CD14-positive monocyte (primary cell): ENCODE measurements around the gene NDST1. TPM values are rescaled to one million over a fixed set of nuclear protein-coding genes. Genes with fewer than 3 reads are reported as not detected.

Experiments used
- DNase-seq, 3 donors: peaks; one replicate each; pipeline ENCODE4 v3.0.0-alpha.2; 2011 to 2022
- H2AFZ ChIP-seq: 2 replicates; pipeline ENCODE4 v1.6.0; 2012; ENCODE audit warnings: mild to moderate bottlenecking, low read depth, low read length, inconsistent platforms; ENCODE audit not compliant: insufficient read depth, poor library complexity, severe bottlenecking
- H3K27ac ChIP-seq, 2 donors: 1 replicate in 1 of 2; 2 replicates in 1 of 2; pipeline ENCODE4 v1.5.1; 2012 to 2013; ENCODE audit warnings: low read length in 2 of 2, control low read depth in 1 of 2, inconsistent platforms in 1 of 2, low read depth in 1 of 2, mild to moderate bottlenecking in 1 of 2
- H3K27me3 ChIP-seq, 2 donors: one replicate each; pipeline versions ENCODE4 v1.6.0 to v1.6.1; 2011 to 2013; ENCODE audit warnings: low read length in 2 of 2; ENCODE audit not compliant: control insufficient read depth in 2 of 2, insufficient read depth in 2 of 2
- H3K36me3 ChIP-seq, 2 donors: replicated peaks in 1 of 2; 1 replicate in 1 of 2; 2 replicates in 1 of 2; pipeline versions ENCODE4 v1.5.1 to v1.6.1; 2012 to 2013; ENCODE audit warnings: low read length in 2 of 2, control low read depth in 1 of 2, inconsistent platforms in 1 of 2, mild to moderate bottlenecking in 1 of 2; ENCODE audit not compliant: insufficient read depth in 2 of 2, control insufficient read depth in 1 of 2
- H3K4me1 ChIP-seq, 2 donors: 1 replicate in 1 of 2; 2 replicates in 1 of 2; pipeline versions ENCODE4 v1.5.1 to v1.6.1; 2012 to 2013; ENCODE audit warnings: low read length in 2 of 2, control low read depth in 1 of 2, inconsistent platforms in 1 of 2, mild to moderate bottlenecking in 1 of 2, moderate library complexity in 1 of 2; ENCODE audit not compliant: insufficient read depth in 2 of 2, control insufficient read depth in 1 of 2
- H3K4me2 ChIP-seq: replicated peaks from 2 replicates; pipeline ENCODE3; 2012; ENCODE audit warnings: low read length, moderate library complexity, mild to moderate bottlenecking; ENCODE audit not compliant: poor library complexity, severe bottlenecking; ENCODE audit errors: extremely low read depth
- H3K4me3 ChIP-seq, 3 experiments: fragments of 200-600 bp in 1 of 3; sonication (generic) in 1 of 3; replicated peaks in 1 of 3; 1 replicate in 2 of 3; 2 replicates in 1 of 3; pipeline ENCODE4 v1.5.1; 2011 to 2013; ENCODE audit warnings: low read length in 3 of 3, mild to moderate bottlenecking in 3 of 3, control low read depth in 2 of 3, low read depth in 2 of 3, inconsistent platforms in 1 of 3, moderate library complexity in 1 of 3
- H3K79me2 ChIP-seq: 2 replicates; pipeline ENCODE4 v1.6.0; 2012; ENCODE audit warnings: mild to moderate bottlenecking, control low read depth, inconsistent platforms, low read length, moderate library complexity; ENCODE audit not compliant: insufficient read depth
- H3K9ac ChIP-seq: 2 replicates; pipeline ENCODE4 v1.6.0; 2017; ENCODE audit warnings: low read length, mild to moderate bottlenecking; ENCODE audit not compliant: insufficient read depth, poor library complexity, severe bottlenecking
- H3K9me3 ChIP-seq, 2 donors: replicated peaks in 1 of 2; 1 replicate in 1 of 2; 2 replicates in 1 of 2; pipeline versions ENCODE4 v1.5.1 to v1.6.1; 2012 to 2013; ENCODE audit warnings: low read length in 2 of 2, control low read depth in 1 of 2; ENCODE audit not compliant: control insufficient read depth in 1 of 2, insufficient read depth in 1 of 2
- H4K20me1 ChIP-seq: 2 replicates; pipeline ENCODE4 v1.6.0; 2012; ENCODE audit warnings: mild to moderate bottlenecking, low read length, control low read depth, moderate library complexity; ENCODE audit not compliant: insufficient read depth
- H3K27ac Mint-ChIP-seq, 7 donors: one replicate each; pipeline ENCODE4 v1.8.0; 2020; ENCODE audit warnings: mild to moderate bottlenecking in 7 of 7, mixed read lengths in 7 of 7, moderate library complexity in 6 of 7, inconsistent platforms in 2 of 7
- H3K27me3 Mint-ChIP-seq, 3 donors: one replicate each; pipeline ENCODE4 v1.8.0; 2021 to 2022; ENCODE audit warnings: low read depth in 3 of 3, mild to moderate bottlenecking in 3 of 3, mixed read lengths in 3 of 3, moderate library complexity in 3 of 3, inconsistent platforms in 1 of 3
- H3K36me3 Mint-ChIP-seq, 2 donors: one replicate each; pipeline ENCODE4 v1.8.0; 2020; ENCODE audit warnings: mixed read lengths in 2 of 2, inconsistent platforms in 1 of 2, mild to moderate bottlenecking in 1 of 2
- H3K4me1 Mint-ChIP-seq: one replicate; pipeline ENCODE4 v1.8.0; 2020; ENCODE audit warnings: mild to moderate bottlenecking, mixed read lengths
- H3K4me3 Mint-ChIP-seq, 2 donors: one replicate each; pipeline ENCODE4 v1.8.0; 2020; ENCODE audit warnings: mild to moderate bottlenecking in 2 of 2, mixed read lengths in 2 of 2, moderate library complexity in 1 of 2
- H3K9me3 Mint-ChIP-seq, 7 donors: one replicate each; pipeline ENCODE4 v1.8.0; 2020 to 2022; ENCODE audit warnings: mixed read lengths in 7 of 7, mild to moderate bottlenecking in 6 of 7, moderate library complexity in 6 of 7, inconsistent platforms in 2 of 7
- CTCF ChIP-seq: fragments of 200-600 bp; IDR thresholded peaks from one replicate; pipeline ENCODE4 v1.8.0; 2022; ENCODE audit warnings: antibody characterized with exemption, mild to moderate bottlenecking
- WGBS: methylation state at CpG from one replicate; pipeline ENCODE4 v1.1.5; 2013; ENCODE audit warnings: missing lambda C conversion rate; ENCODE audit not compliant: insufficient coverage; 5-methylcytosine and 5-hydroxymethylcytosine counted together
- intact Hi-C, 2 donors: fragments of 100-400 bp; cut with micrococcal nuclease; formaldehyde crosslinking; loops; one replicate each; pipeline versions ENCODE4 v1.15.0 to v1.15.1; 2023
- polyA plus RNA-seq, 3 donors: library from polyadenylated mRNA; depleted of rRNA in 1 of 3; unstranded in 2 of 3; stranded (reverse) in 1 of 3; fragments of 300-500 nt in 2 of 3; fragments of >200 nt in 1 of 3; fragmentation: Illumina TruSeq in 2 of 3; gene quantifications; 1 replicate in 2 of 3; 2 replicates in 1 of 3; pipeline ENCODE4 v1.2.3, GENCODE V29; 2012 to 2021

The NDST1 gene
- polyA plus RNA-seq, 3 donors: 7.0 to 18.9 (median 7.5) TPM

- peaks cover 72% of the 10 kb centered on the region for H3K4me1 Mint-ChIP-seq
- TF ChIP-seq CTCF: no peak
- Histone ChIP-seq H3K79me2 (peaks cover 79% of the 10 kb centered on the region), H3K36me3 (peaks cover 6 to 23% of the 10 kb centered on the region in 2 donors), H3K4me1 (peaks cover 64% of the 10 kb centered on the region in 2 donors), H3K4me2 (peak overlapping the region; percentile 96), H4K20me1 (peaks cover 43% of the 10 kb centered on the region), H3K9ac (peak overlapping the region; percentile 96), H3K4me3 (peak overlapping the region; percentile 13 to 92 (median 22)), H3K27ac (peak overlapping the region; percentile 96 to 97), H3K27me3 (no peaks in the 10 kb centered on the region), H3K9me3 (no peaks in the 10 kb centered on the region), H2AFZ (no peak overlapping the region)
- H3K4me3 Mint-ChIP-seq: peak overlapping the region; percentile 78 to 92
- DNase-seq: peak; percentile 62 to 79 (median 79)
- WGBS: under 1% methylated on average over 8 of the region's 9 CpGs
- H3K9me3 Mint-ChIP-seq: no peaks in the 10 kb centered on the region
- intact Hi-C loops: loop anchor here in 1 of 2 donors (5.0 kb wide), 2 partner anchors 38 to 42 kb away; partner anchors contain the start of gene RPS14
- peak overlapping the region; percentile 93 to 99 (median 97) for H3K27ac Mint-ChIP-seq
- H3K36me3 Mint-ChIP-seq: peaks cover 24 to 34% of the 10 kb centered on the region in 2 donors
- H3K27me3 Mint-ChIP-seq: peaks cover 0 to 3% (median 0%) of the 10 kb centered on the region in 3 donors
Measured at GRCh38 chr5:150489360-150490295, 18.3 kb upstream of the NDST1 start.

GRCh38 chr5:150490296-150490669 is 17.6 kb upstream of the NDST1 start:
- peak overlapping the region; percentile 96 to 97 for H3K27ac ChIP-seq
- no peak for TF ChIP-seq CTCF

More at GRCh38 chr5:150490296-150490669, 17.6 kb upstream of the NDST1 start:
- H3K79me2 ChIP-seq: peaks cover 78% of the 10 kb centered on the region
- peak overlapping the region; percentile 11 for H3K9ac ChIP-seq
- peak overlapping the region; percentile 96 for H3K4me2 ChIP-seq
- peak overlapping the region in 1 of 3 experiments; percentile 92 for H3K4me3 ChIP-seq
- peaks cover 24 to 38% of the 10 kb centered on the region in 2 donors for H3K36me3 Mint-ChIP-seq
- H3K9me3 ChIP-seq: no peaks in the 10 kb centered on the region
- H3K36me3 ChIP-seq: peaks cover 6 to 24% of the 10 kb centered on the region in 2 donors
- no peaks in the 10 kb centered on the region for H3K9me3 Mint-ChIP-seq
- H3K4me3 Mint-ChIP-seq: peak overlapping the region; percentile 78 to 92
- no peaks in the 10 kb centered on the region for H3K27me3 ChIP-seq
- intact Hi-C loops: loop anchor here in 1 of 2 donors (5.0 kb wide), 1 partner anchor 37 kb away; no protein-coding TSS in a partner anchor
- H4K20me1 ChIP-seq: peaks cover 44% of the 10 kb centered on the region
- 60% methylated on average over 2 of the region's 2 CpGs for WGBS
- H3K27ac Mint-ChIP-seq: peak overlapping the region; percentile 93 to 99 (median 97)
- peaks cover 0 to 3% (median 0%) of the 10 kb centered on the region in 3 donors for H3K27me3 Mint-ChIP-seq
- peaks cover 57 to 59% of the 10 kb centered on the region in 2 donors for H3K4me1 ChIP-seq
- H2AFZ ChIP-seq: no peak overlapping the region
- peaks cover 65% of the 10 kb centered on the region for H3K4me1 Mint-ChIP-seq
- DNase-seq: no peak
